Activated T-cell treated with anti-CD3 and anti-CD28 coated beads, Interleukin-2, amount 50 U/mL, for 48 hours (primary cell): ENCODE results near the gene GHRL.
"Not testable (repeated sequence)": the region's sequence is repeated elsewhere in the genome, so short reads cannot be mapped to it uniquely, and the experiment has no call there.

Experiments
- DNase-seq, 2 experiments: peaks; one replicate each; pipeline ENCODE4 v3.0.0-alpha.2; 2020

The GHRL gene

GRCh38 chr3:10272476-10272875 lies 20.3 kb downstream of the GHRL start:
- DNase-seq = not testable (repeated sequence)

- no peak for DNase-seq
Measured at GRCh38 chr3:10269443-10269842, 23.3 kb downstream of the GHRL start.

- DNase-seq = no peak
Measured at GRCh38 chr3:10268930-10269329, 23.8 kb downstream of the GHRL start.

- no peak for DNase-seq
Measured at GRCh38 chr3:10268116-10268515, 24.6 kb downstream of the GHRL start.

- DNase-seq = not testable (repeated sequence)
Measured at GRCh38 chr3:10266936-10267335, 25.8 kb downstream of the GHRL start.

GRCh38 chr3:10265833-10266232 lies 26.9 kb downstream of the GHRL start:
- no peak for DNase-seq

- DNase-seq = peak; percentile 77 to 81
Measured at GRCh38 chr3:10263646-10264363, 28.9 kb downstream of the GHRL start.

- DNase-seq = no peak
Measured at GRCh38 chr3:10262027-10262426, 30.7 kb downstream of the GHRL start.

- DNase-seq = no peak
Measured at GRCh38 chr3:10260211-10260701, 32.5 kb downstream of the GHRL start.

GRCh38 chr3:10259798-10260197 lies 32.9 kb downstream of the GHRL start:
- no peak for DNase-seq

- no peak for DNase-seq
Measured at GRCh38 chr3:10259036-10259435, 33.7 kb downstream of the GHRL start.

GRCh38 chr3:10255835-10256234 lies 36.9 kb downstream of the GHRL start:
- no peak for DNase-seq

- DNase-seq = no peak
Measured at GRCh38 chr3:10253731-10254130, 39.0 kb downstream of the GHRL start.

GRCh38 chr3:10251006-10251405 lies 41.7 kb downstream of the GHRL start:
- DNase-seq = no peak

GRCh38 chr3:10249833-10250232 lies 42.9 kb downstream of the GHRL start:
- DNase-seq = no peak

- peak; percentile 79 to 81 for DNase-seq
Measured at GRCh38 chr3:10248984-10249748, 43.6 kb downstream of the GHRL start.

- peak; percentile 94 to 96 for DNase-seq
Measured at GRCh38 chr3:10248184-10248983, 44.4 kb downstream of the GHRL start, which contains the start of gene TATDN2. TATDN2 (plus strand) TSS chr3:10248459; CDS start chr3:10249201, 742 bp downstream.

- DNase-seq = no peak
Measured at GRCh38 chr3:10247679-10248183, 45.0 kb downstream of the GHRL start.

GRCh38 chr3:10245081-10245712 lies 47.5 kb downstream of the GHRL start:
- no peak for DNase-seq

GRCh38 chr3:10244009-10244408 lies 48.7 kb downstream of the GHRL start:
- no peak for DNase-seq

- peak; percentile 76 to 78 for DNase-seq
Measured at GRCh38 chr3:10242182-10243065, 50.3 kb downstream of the GHRL start.
